Left lung (tissue), 10 donors: ENCODE measurements around the gene LAPTM4A. TPM values are rescaled to one million over a fixed set of nuclear protein-coding genes. Genes with fewer than 3 reads are reported as not detected.

Experiments used
- ATAC-seq: fragments of 200-7000 bp; cut with Tn5 transposase; one replicate; pipeline ENCODE4 v1.9.1; 2020; ENCODE audit warnings: moderate library complexity
- DNase-seq, 4 donors: peaks; one replicate each; pipeline ENCODE4 v3.0.0-alpha.2; 2013 to 2020
- H3K27ac ChIP-seq, 2 donors: fragments of 200-600 bp; sonication (generic) in 1 of 2; one replicate each; pipeline versions ENCODE4 v1.5.0 to v1.8.0; 2020 to 2021
- H3K27me3 ChIP-seq, 2 donors: fragments of 200-600 bp; sonication (generic) in 1 of 2; one replicate each; pipeline versions ENCODE4 v1.5.0 to v1.8.0; 2020 to 2021
- H3K36me3 ChIP-seq, 2 donors: fragments of 200-600 bp; sonication (generic) in 1 of 2; one replicate each; pipeline versions ENCODE4 v1.5.0 to v1.8.0; 2020 to 2021
- H3K4me1 ChIP-seq, 2 donors: fragments of 200-600 bp; one replicate each; pipeline ENCODE4 v1.8.0; 2021
- H3K4me3 ChIP-seq, 2 donors: fragments of 200-600 bp; sonication (generic) in 1 of 2; one replicate each; pipeline versions ENCODE4 v1.5.0 to v1.8.0; 2020 to 2021; ENCODE audit warnings: mild to moderate bottlenecking in 1 of 2
- H3K9me3 ChIP-seq, 2 donors: fragments of 200-600 bp; sonication (generic) in 1 of 2; one replicate each; pipeline versions ENCODE4 v1.5.0 to v1.8.0; 2020 to 2021
- intact Hi-C, 2 donors: fragments of 100-400 bp; cut with DNase I; formaldehyde crosslinking; loops; one replicate each; pipeline versions ENCODE4 v1.11.2 to v1.14.2; 2022
- polyA plus RNA-seq, 6 donors: library from polyadenylated mRNA; unstranded; fragments of 120-200 nt; gene quantifications; one replicate each; pipeline ENCODE4 v1.2.1, GENCODE V29; 2013; ENCODE audit not compliant: insufficient read length in 6 of 6
- total RNA-seq, 2 donors: library from RNA; stranded (reverse); fragmentation: NEBNext Ultra II Directional; extraction: Animal tissue kit (Norgen Biotek cat#: 25700); gene quantifications; one replicate each; pipeline ENCODE4 v1.2.1, GENCODE V29; 2021
- TF ChIP-seq, protein P1 (sequence below), 2 donors: fragments of 200-600 bp; sonication (generic) in 1 of 2; IDR thresholded peaks; one replicate each; pipeline versions ENCODE4 v1.5.0 to v1.8.0; 2021; ENCODE audit warnings: antibody characterized with exemption in 2 of 2
- donor health status: DM: no; HTN: yes; CAD: no.
- donor health status: DM: no; HTN: no; CAD: no.

The LAPTM4A gene
- total and polyA plus RNA-seq, 8 donors: 220 to 531 (median 464) TPM

DNA sequence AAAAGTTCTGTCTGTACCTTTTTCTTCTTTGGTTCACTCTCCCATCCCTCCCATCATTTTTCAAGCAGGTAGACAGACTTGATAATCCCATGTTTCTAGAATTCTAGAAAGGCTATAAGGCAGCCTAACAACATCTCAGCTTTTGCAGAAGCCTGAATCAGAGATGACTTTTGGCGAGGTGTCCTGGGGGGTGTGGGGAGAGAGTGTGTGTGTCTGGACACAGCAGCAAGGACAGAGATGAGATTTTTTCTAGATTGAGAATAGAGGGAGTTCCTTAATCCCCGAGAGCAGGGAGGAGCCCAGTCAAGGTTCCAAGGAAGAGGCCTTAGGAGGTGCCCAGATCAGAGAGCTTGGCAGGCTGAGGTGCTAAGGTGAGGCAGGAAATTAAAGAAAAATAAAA, 22.0 kb upstream of the LAPTM4A start:
- Histone ChIP-seq H3K4me1 (peaks cover 3 to 6% of the 10 kb centered on the region in 2 donors), H3K36me3 (no peaks in the 10 kb centered on the region), H3K4me3 (no peak overlapping the region), H3K27ac (no peak overlapping the region), H3K27me3 (no peaks in the 10 kb centered on the region), H3K9me3 (no peaks in the 10 kb centered on the region)
- intact Hi-C loops: no loop called here
- ATAC-seq (no peak), DNase-seq (no peak)
- TF ChIP-seq, protein P1, sequence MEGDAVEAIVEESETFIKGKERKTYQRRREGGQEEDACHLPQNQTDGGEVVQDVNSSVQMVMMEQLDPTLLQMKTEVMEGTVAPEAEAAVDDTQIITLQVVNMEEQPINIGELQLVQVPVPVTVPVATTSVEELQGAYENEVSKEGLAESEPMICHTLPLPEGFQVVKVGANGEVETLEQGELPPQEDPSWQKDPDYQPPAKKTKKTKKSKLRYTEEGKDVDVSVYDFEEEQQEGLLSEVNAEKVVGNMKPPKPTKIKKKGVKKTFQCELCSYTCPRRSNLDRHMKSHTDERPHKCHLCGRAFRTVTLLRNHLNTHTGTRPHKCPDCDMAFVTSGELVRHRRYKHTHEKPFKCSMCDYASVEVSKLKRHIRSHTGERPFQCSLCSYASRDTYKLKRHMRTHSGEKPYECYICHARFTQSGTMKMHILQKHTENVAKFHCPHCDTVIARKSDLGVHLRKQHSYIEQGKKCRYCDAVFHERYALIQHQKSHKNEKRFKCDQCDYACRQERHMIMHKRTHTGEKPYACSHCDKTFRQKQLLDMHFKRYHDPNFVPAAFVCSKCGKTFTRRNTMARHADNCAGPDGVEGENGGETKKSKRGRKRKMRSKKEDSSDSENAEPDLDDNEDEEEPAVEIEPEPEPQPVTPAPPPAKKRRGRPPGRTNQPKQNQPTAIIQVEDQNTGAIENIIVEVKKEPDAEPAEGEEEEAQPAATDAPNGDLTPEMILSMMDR (IDR thresholded peaks at IDR 0.05): no peak

DNA sequence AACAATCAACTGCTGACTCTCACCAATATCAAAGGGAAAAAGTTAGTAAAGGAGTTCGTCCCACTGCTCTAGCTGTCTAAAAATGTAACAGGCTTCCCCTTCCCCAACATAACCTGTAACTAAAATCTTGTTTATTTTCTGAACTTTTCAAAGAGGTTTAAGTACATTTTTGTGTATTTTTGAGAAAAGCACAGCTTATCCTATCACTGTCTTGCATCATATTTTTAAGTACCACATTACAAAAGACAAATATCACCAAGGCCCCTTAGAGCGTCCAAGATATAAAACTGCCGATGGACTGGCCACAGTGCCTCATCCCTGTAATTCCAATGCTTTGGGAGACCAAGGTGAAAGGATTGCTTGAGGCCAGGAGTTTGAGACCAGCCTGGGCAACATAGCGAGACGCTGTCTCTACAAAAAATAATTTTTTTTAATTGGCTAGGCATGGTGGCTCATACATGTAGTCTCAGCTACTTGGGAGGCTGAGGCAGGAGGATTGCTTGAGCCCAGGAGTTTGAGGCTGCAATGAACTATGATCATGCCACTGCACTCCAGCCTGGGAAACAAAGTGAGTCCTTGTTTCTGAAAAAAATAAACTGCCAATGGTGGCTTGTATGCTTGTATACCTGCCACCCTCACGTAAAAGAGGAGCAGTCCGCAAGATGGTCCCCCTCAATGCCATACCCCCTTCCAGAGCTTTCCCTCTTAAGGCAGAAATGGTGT, 21.2 kb upstream of the LAPTM4A start:
- no peak overlapping the region for H3K4me3 ChIP-seq
- H3K36me3 ChIP-seq: no peaks in the 10 kb centered on the region
- TF ChIP-seq, protein P1 (IDR thresholded peaks at IDR 0.05): no peak
- no peaks in the 10 kb centered on the region for H3K27me3 ChIP-seq
- intact Hi-C loops: no loop called here
- H3K27ac ChIP-seq: peak overlapping the region; percentile 43 to 84
- H3K9me3 ChIP-seq: no peaks in the 10 kb centered on the region
- peak; percentile 13 for ATAC-seq
- H3K4me1 ChIP-seq: peaks cover 3 to 6% of the 10 kb centered on the region in 2 donors
- peak in 1 of 4 donors; percentile 36 for DNase-seq

DNA sequence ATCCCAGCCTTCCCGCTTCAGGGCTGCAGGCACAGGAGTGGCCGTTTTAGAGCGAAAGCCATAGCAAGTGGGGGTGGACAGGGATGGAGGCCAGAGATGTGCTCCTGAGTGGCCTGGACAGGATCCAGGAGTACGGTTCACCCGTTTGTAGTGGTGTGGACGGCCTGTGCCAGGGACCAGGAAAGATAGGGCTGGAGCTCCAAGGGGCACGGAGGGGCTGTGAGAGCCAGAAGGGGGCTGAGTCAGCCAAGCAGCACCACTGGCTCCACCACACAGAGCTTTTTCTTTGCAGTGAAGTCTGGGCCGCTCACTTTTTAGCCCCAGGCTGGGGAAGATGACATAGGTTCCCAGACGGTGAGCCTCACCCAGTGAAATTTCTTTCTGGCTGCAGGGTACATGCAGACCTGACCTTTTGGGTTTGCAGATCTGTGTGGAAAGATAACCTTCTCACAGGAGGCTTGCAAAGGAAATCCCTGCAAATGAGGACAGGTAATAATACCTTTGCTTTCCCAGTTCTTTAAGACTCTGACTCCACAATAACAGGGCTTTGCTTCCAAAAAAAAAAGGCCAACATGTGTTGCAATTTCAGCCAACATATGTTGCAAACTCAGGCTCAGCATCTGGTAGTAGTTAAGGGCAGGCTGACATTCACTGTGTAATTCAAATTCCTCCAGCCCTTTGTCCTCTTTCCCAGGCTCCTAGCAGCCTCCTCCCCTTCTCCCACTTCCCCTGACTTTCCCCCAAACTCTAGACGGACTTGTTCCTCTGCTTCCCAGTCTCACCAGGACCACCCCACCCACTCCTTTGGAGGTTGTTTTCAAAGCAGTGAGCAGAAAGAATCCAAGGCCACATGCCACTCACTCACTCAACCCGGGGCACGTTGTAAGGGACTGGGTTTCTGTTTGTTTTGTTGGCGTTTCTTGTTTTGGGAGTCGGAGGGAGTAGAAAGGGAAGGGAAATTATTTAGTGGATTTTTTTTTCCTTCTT, 20.3 kb upstream of the LAPTM4A start:
- TF ChIP-seq, protein P1 (IDR thresholded peaks at IDR 0.05): no peak
- peak in 2 of 4 donors; percentile 87 to 91 for DNase-seq
- peak; percentile 81 for ATAC-seq
- Histone ChIP-seq H3K27ac (peak overlapping the region; percentile 43 to 84), H3K4me1 (peaks cover 3 to 6% of the 10 kb centered on the region in 2 donors), H3K9me3 (no peaks in the 10 kb centered on the region), H3K36me3 (no peaks in the 10 kb centered on the region), H3K27me3 (no peaks in the 10 kb centered on the region), H3K4me3 (no peak overlapping the region)
- intact Hi-C loops: no loop called here

DNA sequence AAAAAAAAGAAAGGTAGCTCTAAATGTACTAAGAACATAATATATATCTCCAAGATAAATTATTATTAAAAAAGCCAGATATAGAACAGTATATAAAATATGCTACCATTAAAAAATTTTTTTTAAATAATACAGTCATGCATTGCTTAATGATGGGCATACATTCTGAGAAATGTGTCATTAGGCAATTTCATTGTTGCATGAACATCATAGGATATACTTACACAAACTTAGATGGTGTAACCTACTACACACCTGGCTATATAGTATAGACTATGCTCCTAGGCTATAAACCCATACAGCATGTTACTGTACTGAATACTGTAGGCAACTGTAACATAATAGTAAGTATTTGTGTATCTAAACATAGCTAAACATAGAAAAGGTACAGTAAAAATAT, 18.3 kb upstream of the LAPTM4A start:
- H3K27me3 ChIP-seq: no peaks in the 10 kb centered on the region
- H3K4me1 ChIP-seq: peaks cover 3 to 6% of the 10 kb centered on the region in 2 donors
- intact Hi-C loops: no loop called here
- TF ChIP-seq, protein P1 (IDR thresholded peaks at IDR 0.05): no peak
- H3K27ac ChIP-seq: no peak overlapping the region
- H3K4me3 ChIP-seq: no peak overlapping the region
- no peaks in the 10 kb centered on the region for H3K9me3 ChIP-seq
- no peak for ATAC-seq
- no peaks in the 10 kb centered on the region for H3K36me3 ChIP-seq
- no peak for DNase-seq
